GM18870 (cell line): ENCODE measurements around the gene EMD.
"Not testable (repeated sequence)": the region's sequence is repeated elsewhere in the genome, so short reads cannot be mapped to it uniquely, and the experiment has no call there.

Experiments used
- ATAC-seq: cut with Tn5 transposase; IDR thresholded peaks from one replicate; pipeline ENCODE4 v1.9.1; 2021; ENCODE audit warnings: moderate library complexity; ENCODE audit not compliant: unreplicated experiment

The EMD gene

GRCh38 chrX:154389812-154390747, 11.0 kb downstream of the EMD start:
- ATAC-seq, result peak; percentile 45

- ATAC-seq, result not testable (repeated sequence)
These were observed 17.3 kb downstream of the EMD start for GRCh38 chrX:154396363-154396762.

- peak; percentile 26 for ATAC-seq
These were observed 18.1 kb downstream of the EMD start for GRCh38 chrX:154396973-154397887.

- ATAC-seq, result peak; percentile 73
These were observed 19.0 kb downstream of the EMD start, which contains the start of gene RPL10 for GRCh38 chrX:154397888-154398667. RPL10 (plus strand) TSS chrX:154398377; CDS start chrX:154398520, 143 bp downstream.

GRCh38 chrX:154398668-154399526, 19.8 kb downstream of the EMD start:
- ATAC-seq, result peak; percentile 2

GRCh38 chrX:154399527-154400368, 20.7 kb downstream of the EMD start:
- no peak for ATAC-seq

- ATAC-seq, result not testable (repeated sequence)
These were observed 21.3 kb downstream of the EMD start for GRCh38 chrX:154400369-154400817.

- ATAC-seq, result no peak
These were observed 22.1 kb downstream of the EMD start for GRCh38 chrX:154401045-154401799.

GRCh38 chrX:154401918-154402621, 23.0 kb downstream of the EMD start:
- ATAC-seq, result no peak

GRCh38 chrX:154402622-154403127, 23.6 kb downstream of the EMD start:
- ATAC-seq, result no peak

- no peak for ATAC-seq
These were observed 24.1 kb downstream of the EMD start for GRCh38 chrX:154403192-154403591.

GRCh38 chrX:154403858-154404257, 24.8 kb downstream of the EMD start:
- ATAC-seq, result no peak

GRCh38 chrX:154404625-154405192, 25.6 kb downstream of the EMD start:
- no peak for ATAC-seq

GRCh38 chrX:154408659-154409221, 29.6 kb downstream of the EMD start:
- ATAC-seq, result no peak

GRCh38 chrX:154409222-154409871, 30.3 kb downstream of the EMD start, which contains the start of gene DNASE1L1:
DNASE1L1 (minus strand) TSS chrX:154409254; CDS start chrX:154405568, 3,686 bp downstream.
- no peak for ATAC-seq

- no peak for ATAC-seq
These were observed 32.9 kb downstream of the EMD start for GRCh38 chrX:154411981-154412340.
